ENCODE results near the gene CTU1.

Gene CTU1

GRCh38 chr19:51107406-51108065 lies 673 bp downstream of the CTU1 start:
- no peak for DNase-seq (ENCODE audit: low read depth in 1 of 2, low spot score in 1 of 2)

DNA sequence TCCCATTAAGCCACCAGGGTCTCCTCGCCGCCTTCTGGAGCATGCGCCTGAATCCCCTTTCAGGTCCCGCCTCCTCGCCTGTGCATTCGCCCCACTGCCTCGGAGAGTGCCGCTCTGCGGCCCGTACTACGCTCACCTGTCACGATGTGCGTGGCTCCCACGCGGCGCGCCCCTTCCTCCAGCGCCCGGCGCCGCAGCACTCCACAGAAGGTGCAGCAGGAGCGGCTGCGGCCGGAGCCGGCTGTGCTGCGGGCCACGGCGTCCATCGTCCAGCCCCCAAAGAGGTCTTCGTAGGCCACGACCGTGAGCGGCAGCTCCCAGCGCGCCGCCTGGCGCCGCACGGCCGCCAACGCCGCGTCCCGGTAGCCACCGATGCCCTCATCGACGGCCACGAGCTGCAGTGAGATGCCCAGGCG lies 4.3 kb downstream of the CTU1 start:
- no peak for DNase-seq (ENCODE audit: low read depth in 1 of 2, low spot score in 1 of 2)

DNA sequence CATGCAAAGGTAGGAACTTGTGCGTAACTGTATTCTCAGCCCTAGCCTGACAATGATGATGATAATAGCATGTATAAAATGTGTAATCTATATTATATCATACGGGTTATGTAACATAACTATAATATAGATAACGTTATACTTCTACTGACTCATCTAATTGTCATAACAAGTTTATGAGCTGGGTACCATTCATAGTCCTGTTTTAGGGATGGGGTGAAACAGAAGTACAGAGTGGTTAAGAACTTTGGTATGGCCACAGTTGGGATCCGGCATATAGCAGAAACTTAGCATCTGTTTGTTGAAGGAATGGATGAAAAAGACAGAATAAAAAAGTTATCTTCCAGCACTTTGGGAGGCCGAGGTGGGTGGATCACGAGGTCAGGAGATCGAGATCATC lies 5.2 kb downstream of the CTU1 start:
- no peak for DNase-seq (ENCODE audit: low read depth in 1 of 2, low spot score in 1 of 2)

DNA sequence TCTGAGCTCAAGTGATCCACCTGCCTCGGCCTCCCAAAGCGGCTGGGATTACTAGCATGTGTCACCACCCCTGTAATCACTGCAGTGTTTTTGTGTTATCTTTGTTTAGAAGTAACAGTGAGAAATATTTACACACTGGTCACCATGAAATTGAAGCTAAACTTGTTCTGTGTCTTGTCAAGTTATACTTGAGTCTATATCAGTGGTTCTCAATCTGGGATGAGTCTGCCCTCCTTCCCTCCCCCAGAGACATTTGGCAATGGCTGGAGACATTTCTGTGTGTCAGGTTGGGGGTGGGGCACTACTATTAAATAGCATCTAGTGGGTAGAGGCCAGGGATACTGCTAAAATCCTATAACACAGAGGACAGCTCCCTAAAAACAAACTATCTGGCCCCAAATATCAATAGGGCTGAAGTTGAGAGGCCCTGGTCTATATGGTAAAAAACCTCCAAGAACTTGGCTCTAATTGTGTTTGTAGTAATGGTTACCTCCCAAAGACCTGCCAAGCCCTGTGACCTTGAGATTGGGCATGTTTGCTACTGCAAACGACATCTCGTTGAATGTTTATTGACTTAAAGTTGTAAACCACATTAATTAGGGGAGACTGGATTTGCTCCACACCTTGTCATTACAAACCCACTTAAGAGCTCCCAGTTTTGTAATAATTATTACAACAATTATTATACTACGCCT lies 6.9 kb downstream of the CTU1 start:
- DNase-seq (ENCODE audit: low read depth in 1 of 2, low spot score in 1 of 2), result no peak

DNA sequence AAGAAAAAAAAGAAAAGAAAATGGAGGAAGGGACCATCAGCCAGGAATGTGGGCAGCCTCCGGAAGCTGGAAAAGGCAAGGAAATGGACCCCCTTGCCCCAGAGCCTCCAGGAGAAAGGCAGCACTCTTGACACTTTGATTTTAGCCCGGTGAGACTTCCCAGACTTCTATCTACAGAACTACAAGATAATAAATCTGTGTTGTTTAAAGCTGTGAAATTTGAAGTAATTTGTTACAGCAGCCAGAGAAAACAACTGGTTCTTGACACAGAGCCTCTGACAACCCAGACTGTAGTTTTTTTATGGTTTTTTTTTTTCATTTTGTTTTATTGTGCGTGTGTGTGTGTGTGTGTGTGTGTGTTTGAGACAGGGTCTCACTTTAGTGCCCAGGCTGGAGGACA lies 7.6 kb downstream of the CTU1 start:
- no peak for DNase-seq (ENCODE audit: low read depth in 1 of 2, low spot score in 1 of 2)

GRCh38 chr19:51099047-51099382 lies 9.2 kb downstream of the CTU1 start:
- DNase-seq (ENCODE audit: low read depth in 1 of 2, low spot score in 1 of 2), result no peak

- DNase-seq (ENCODE audit: low read depth in 1 of 2, low spot score in 1 of 2), result no peak
These were observed 9.7 kb downstream of the CTU1 start for GRCh38 chr19:51098365-51099046.

DNA sequence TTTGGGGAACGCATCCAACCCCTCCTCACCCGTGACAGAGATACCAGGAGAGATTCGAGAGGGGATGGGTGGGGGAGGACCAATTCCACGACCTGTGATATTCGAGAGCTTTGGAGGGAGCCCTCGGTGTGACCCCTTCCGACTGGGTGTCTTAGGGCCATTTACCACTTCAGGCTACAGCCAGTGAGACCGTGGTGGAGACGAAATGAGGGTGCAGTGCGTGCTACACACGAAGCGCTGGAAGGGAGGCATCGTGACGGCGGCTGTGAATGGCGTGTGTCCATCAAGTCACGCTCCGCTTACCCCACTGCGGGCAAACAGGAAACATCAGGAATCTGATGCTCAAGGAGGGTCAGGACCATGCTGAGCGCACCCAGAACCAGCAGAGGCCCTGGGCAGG lies 10.4 kb downstream of the CTU1 start:
- DNase-seq (ENCODE audit: low read depth in 1 of 2, low spot score in 1 of 2), result no peak

GRCh38 chr19:51097166-51097738 lies 11.0 kb downstream of the CTU1 start:
- DNase-seq (ENCODE audit: low read depth in 1 of 2, low spot score in 1 of 2), result peak; percentile 40 to 59

DNA sequence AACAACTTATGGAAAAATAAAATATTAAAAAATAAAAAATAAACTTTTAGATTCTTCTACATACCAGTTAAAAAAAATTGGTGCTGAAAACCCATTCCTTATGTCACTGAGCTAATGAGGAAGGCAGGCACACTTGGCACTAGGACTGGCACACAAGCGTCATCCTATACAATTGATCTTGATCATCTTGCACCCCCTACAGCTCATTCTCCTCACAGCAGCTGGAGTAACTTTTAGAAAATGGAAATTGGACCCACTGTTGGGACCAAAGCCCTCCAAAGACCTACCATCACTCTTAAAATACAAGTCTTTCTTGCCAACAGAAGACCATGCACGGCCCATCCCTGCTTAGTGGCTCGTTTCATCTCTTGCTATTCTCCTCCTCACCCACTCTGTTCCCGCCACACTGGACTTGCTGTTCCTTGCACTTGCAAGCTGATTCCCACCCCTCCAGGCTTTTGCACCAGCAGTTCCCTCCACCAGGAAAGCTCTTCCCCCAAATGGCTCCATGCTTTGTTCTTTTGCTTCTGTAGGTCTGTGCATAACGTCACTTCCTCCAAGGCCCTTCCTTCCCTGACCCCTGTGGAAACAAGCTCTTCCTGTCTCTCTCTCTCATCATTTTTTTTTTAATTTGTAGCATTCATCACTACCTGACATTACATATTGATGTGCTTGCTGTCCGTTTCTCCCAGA lies 11.6 kb downstream of the CTU1 start:
- no peak for DNase-seq (ENCODE audit: low read depth in 1 of 2, low spot score in 1 of 2)

DNA sequence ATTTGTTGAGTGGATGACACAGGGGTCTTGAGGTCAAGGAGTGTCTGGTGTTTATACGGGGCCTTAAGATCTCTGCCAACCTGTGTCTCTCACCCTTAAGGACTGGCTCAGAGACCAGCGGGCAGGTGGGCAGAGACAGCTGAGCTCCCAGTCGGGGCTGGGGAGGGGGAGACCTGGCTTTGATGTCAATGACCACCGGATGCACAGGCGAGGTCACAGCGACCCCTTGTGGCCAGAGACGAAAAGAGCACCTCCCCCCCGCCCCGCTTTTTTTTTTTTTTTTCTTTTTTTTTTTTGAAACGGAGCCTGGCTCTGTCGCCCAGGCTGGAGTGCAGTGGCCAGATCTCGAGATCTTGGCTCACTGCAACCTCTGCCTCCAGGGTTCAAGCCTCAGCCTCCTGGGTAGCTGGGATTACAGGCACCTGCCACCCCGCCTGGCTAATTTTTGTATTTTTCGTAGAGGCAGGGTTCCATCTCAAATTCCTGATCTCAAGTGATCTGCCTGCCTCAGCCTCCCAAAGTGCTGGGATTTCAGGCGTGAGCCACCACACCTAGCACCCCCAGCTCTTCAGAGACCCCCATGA lies 13.4 kb downstream of the CTU1 start:
- DNase-seq (ENCODE audit: low read depth in 1 of 2, low spot score in 1 of 2), result no peak

GRCh38 chr19:51093510-51094345 lies 14.5 kb downstream of the CTU1 start:
- no peak for DNase-seq (ENCODE audit: low read depth in 1 of 2, low spot score in 1 of 2)

DNA sequence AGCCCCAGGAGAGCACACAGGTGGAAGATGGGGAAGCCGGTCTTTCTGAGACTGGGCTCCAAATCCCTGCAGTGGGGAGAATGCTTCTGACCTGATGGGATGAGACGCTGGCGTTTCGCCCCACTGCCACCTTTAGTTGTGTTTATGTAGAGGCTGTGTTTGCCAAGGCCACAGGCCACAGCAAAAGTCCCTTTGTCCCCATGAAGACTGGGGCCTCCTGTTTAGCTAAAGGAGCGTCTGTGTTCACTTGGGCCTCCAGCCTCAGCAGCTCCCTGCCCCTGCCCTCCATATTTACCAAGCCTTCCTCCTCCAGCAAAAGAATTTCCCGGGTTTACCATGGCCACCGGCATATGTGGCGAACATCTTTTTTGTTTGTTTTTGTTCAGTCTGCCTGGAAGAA lies 15.1 kb downstream of the CTU1 start:
- no peak for DNase-seq (ENCODE audit: low read depth in 1 of 2, low spot score in 1 of 2)

GRCh38 chr19:51091895-51092873 lies 16.0 kb downstream of the CTU1 start:
- DNase-seq (ENCODE audit: low read depth in 1 of 2, low spot score in 1 of 2), result no peak

GRCh38 chr19:51091126-51091525 lies 17.1 kb downstream of the CTU1 start:
- DNase-seq (ENCODE audit: low read depth in 1 of 2, low spot score in 1 of 2), result no peak

DNA sequence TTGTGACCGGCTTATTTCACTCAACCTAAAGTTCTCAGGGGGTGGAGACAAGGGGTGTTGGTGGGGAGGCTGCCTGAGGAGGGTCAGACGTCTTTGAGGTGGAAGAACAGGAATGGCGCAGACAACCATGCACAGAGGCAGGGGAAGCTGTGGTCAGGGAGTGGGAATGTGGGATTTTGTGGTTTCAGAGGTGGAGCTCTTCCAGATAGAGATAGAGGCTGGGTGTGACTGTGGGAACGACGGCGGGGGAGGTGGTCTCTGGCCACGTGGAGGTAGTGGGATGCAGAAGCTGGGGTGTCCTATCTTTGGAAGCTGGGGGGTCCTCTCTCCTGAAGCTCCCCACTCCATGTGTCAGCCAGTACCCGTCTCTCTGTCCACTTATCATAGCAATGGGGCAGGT lies 17.7 kb downstream of the CTU1 start:
- no peak for DNase-seq (ENCODE audit: low read depth in 1 of 2, low spot score in 1 of 2)

- DNase-seq (ENCODE audit: low read depth in 1 of 2, low spot score in 1 of 2), result no peak
These were observed 18.4 kb downstream of the CTU1 start for GRCh38 chr19:51089786-51090185.

DNA sequence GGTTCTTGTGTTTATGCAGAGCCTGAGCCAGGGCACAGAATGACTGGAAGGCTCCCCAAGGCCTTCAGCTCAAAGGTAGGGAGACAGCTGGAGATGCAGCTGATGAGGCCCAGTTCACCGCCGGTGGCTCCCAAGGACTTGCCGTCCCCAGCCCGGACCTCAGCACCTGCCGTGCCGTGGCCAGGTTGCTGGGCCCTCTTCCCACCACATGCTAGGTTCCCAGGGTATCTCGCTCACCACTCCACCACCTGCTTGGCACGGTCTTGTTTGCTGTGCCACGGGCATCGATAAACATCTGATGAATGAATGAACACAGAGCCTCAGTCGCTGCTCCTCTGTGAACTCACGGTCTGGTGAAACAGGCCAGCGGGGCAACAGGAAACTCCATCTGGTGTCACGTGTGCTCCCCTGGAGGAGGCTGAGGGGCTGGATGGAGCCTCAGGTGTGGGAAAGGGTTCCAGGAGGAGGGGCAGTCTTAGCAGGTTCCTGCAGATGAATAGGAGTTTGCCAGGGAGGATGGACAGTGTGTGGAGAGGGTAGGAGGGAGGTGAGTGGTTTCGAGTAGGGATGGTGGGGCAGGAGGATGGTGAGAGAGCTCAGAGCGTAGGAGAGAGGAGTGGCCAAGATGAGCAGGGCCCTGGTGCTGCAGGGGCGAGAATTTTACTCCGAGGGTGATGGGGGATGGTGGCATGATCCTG lies 21.9 kb downstream of the CTU1 start:
- DNase-seq (ENCODE audit: low read depth in 1 of 2, low spot score in 1 of 2), result no peak

- DNase-seq (ENCODE audit: low read depth in 1 of 2, low spot score in 1 of 2), result no peak
These were observed 23.7 kb downstream of the CTU1 start for GRCh38 chr19:51084505-51084904.
